HEK293 (cell line): ENCODE results near the gene PRPF6.

Source experiments
- GLI2 ChIP-seq: fragments of 450-650 bp; formaldehyde crosslinking; IDR thresholded peaks from 2 replicates; pipeline ENCODE4; 2017; ENCODE audit warnings: missing biosample characterization, missing genetic modification characterization, low read depth, borderline replicate concordance
- KLF10 ChIP-seq: fragments of 450-650 bp; IDR thresholded peaks from 2 replicates; pipeline ENCODE4 v1.5.1; 2018; ENCODE audit warnings: missing biosample characterization, mild to moderate bottlenecking, missing genetic modification characterization
- KLF16 ChIP-seq: fragments of 450-650 bp; formaldehyde crosslinking; IDR thresholded peaks from 2 replicates; pipeline ENCODE4 v1.5.1; 2017; ENCODE audit warnings: missing biosample characterization, missing genetic modification characterization
- KLF9 ChIP-seq: fragments of 450-650 bp; formaldehyde crosslinking; IDR thresholded peaks from 2 replicates; pipeline ENCODE4 v1.5.1; 2016; ENCODE audit warnings: missing biosample characterization, missing genetic modification characterization, low read depth
- PRDM10 ChIP-seq: fragments of 450-650 bp; formaldehyde crosslinking; IDR thresholded peaks from 2 replicates; pipeline ENCODE4 v1.5.1; 2016; ENCODE audit warnings: missing biosample characterization, missing genetic modification characterization
- SP3 ChIP-seq: fragments of 450-650 bp; formaldehyde crosslinking; IDR thresholded peaks from 2 replicates; pipeline ENCODE4 v1.5.1; 2016; ENCODE audit warnings: missing biosample characterization, missing genetic modification characterization
- TSHZ1 ChIP-seq: fragments of 450-650 bp; formaldehyde crosslinking; IDR thresholded peaks from 2 replicates; pipeline ENCODE4 v1.5.1; 2016; ENCODE audit warnings: missing biosample characterization, missing genetic modification characterization, borderline replicate concordance
- WT1 ChIP-seq: fragments of 450-650 bp; formaldehyde crosslinking; IDR thresholded peaks from 2 replicates; pipeline ENCODE4 v1.5.1; 2016; ENCODE audit warnings: missing biosample characterization, missing genetic modification characterization
- ZBTB6 ChIP-seq: fragments of 450-650 bp; formaldehyde crosslinking; IDR thresholded peaks from 2 replicates; pipeline ENCODE4 v1.5.1; 2017; ENCODE audit warnings: missing biosample characterization, missing genetic modification characterization
- ZNF121 ChIP-seq: fragments of 450-650 bp; formaldehyde crosslinking; IDR thresholded peaks from 2 replicates; pipeline ENCODE4 v1.5.1; 2016; ENCODE audit warnings: missing biosample characterization, missing genetic modification characterization
- ZNF138 ChIP-seq: fragments of 450-650 bp; formaldehyde crosslinking; IDR thresholded peaks from 2 replicates; pipeline ENCODE4 v1.5.1; 2016; ENCODE audit warnings: missing biosample characterization, missing genetic modification characterization, borderline replicate concordance
- ZNF18 ChIP-seq: fragments of 450-650 bp; formaldehyde crosslinking; IDR thresholded peaks from 2 replicates; pipeline ENCODE4 v1.5.1; 2016; ENCODE audit warnings: missing biosample characterization, missing genetic modification characterization
- ZNF239 ChIP-seq: fragments of 450-650 bp; formaldehyde crosslinking; IDR thresholded peaks from 2 replicates; pipeline ENCODE4 v1.5.1; 2016; ENCODE audit warnings: missing biosample characterization, missing genetic modification characterization
- ZNF248 ChIP-seq: fragments of 450-650 bp; formaldehyde crosslinking; IDR thresholded peaks from 2 replicates; pipeline ENCODE4 v1.5.1; 2017; ENCODE audit warnings: missing biosample characterization, missing genetic modification characterization
- ZNF416 ChIP-seq: fragments of 450-650 bp; formaldehyde crosslinking; IDR thresholded peaks from 2 replicates; pipeline ENCODE4 v1.5.1; 2016; ENCODE audit warnings: missing biosample characterization, missing genetic modification characterization
- ZNF610 ChIP-seq: fragments of 450-650 bp; formaldehyde crosslinking; IDR thresholded peaks from 2 replicates; pipeline ENCODE4 v1.5.1; 2016; ENCODE audit warnings: missing biosample characterization, missing genetic modification characterization, borderline replicate concordance
- ZNF629 ChIP-seq: fragments of 450-650 bp; formaldehyde crosslinking; IDR thresholded peaks from 2 replicates; pipeline ENCODE4 v1.5.1; 2017; ENCODE audit warnings: missing biosample characterization, missing genetic modification characterization
- ZNF658 ChIP-seq: fragments of 450-650 bp; formaldehyde crosslinking; IDR thresholded peaks from 2 replicates; pipeline ENCODE4; 2016; ENCODE audit warnings: missing biosample characterization, missing genetic modification characterization
- ZNF768 ChIP-seq: fragments of 450-650 bp; formaldehyde crosslinking; IDR thresholded peaks from 2 replicates; pipeline ENCODE4 v1.5.1; 2018; ENCODE audit warnings: missing biosample characterization, mild to moderate bottlenecking, missing genetic modification characterization
- ZXDB ChIP-seq: fragments of 450-650 bp; formaldehyde crosslinking; IDR thresholded peaks from 2 replicates; pipeline ENCODE4 v1.5.1; 2016; ENCODE audit warnings: missing biosample characterization, missing genetic modification characterization
- TF ChIP-seq, protein P1 (sequence below): fragments of 450-650 bp; formaldehyde crosslinking; IDR thresholded peaks from 2 replicates; pipeline ENCODE4 v1.5.0; 2017; ENCODE audit warnings: missing biosample characterization, missing genetic modification characterization, borderline replicate concordance
- TF ChIP-seq, protein P2 (sequence below): fragments of 450-650 bp; formaldehyde crosslinking; IDR thresholded peaks from 2 replicates; pipeline ENCODE4; 2016; ENCODE audit warnings: missing biosample characterization, missing genetic modification characterization
- TF ChIP-seq, protein P3 (sequence below): fragments of 450-650 bp; formaldehyde crosslinking; optimal IDR thresholded peaks from 2 replicates; pipeline ENCODE3; 2016; ENCODE audit warnings: missing biosample characterization, mild to moderate bottlenecking, missing genetic modification characterization

PRPF6 gene

GRCh38 chr20:63941282-63942081, 39.5 kb upstream of the PRPF6 start (continued):
- peak; percentile 62 for TF ChIP-seq PRDM10 (tag by site-specific recombination)
- TF ChIP-seq KLF16 (tag by site-specific recombination) = peak; percentile 93
- TF ChIP-seq ZNF121 = no peak
- no peak for TF ChIP-seq ZNF239 (tag by site-specific recombination)
- TF ChIP-seq KLF9 (tag by site-specific recombination) = peak; percentile 100
- TF ChIP-seq WT1 = 0 out of 2 replicates have a peak, but pooled peaks have one; percentile 26
- no peak for TF ChIP-seq ZNF610
- TF ChIP-seq ZNF768 (tag by site-specific recombination) = no peak
- TF ChIP-seq ZNF138 (tag by site-specific recombination) = no peak
- TF ChIP-seq, protein P1, sequence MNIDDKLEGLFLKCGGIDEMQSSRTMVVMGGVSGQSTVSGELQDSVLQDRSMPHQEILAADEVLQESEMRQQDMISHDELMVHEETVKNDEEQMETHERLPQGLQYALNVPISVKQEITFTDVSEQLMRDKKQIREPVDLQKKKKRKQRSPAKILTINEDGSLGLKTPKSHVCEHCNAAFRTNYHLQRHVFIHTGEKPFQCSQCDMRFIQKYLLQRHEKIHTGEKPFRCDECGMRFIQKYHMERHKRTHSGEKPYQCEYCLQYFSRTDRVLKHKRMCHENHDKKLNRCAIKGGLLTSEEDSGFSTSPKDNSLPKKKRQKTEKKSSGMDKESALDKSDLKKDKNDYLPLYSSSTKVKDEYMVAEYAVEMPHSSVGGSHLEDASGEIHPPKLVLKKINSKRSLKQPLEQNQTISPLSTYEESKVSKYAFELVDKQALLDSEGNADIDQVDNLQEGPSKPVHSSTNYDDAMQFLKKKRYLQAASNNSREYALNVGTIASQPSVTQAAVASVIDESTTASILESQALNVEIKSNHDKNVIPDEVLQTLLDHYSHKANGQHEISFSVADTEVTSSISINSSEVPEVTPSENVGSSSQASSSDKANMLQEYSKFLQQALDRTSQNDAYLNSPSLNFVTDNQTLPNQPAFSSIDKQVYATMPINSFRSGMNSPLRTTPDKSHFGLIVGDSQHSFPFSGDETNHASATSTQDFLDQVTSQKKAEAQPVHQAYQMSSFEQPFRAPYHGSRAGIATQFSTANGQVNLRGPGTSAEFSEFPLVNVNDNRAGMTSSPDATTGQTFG (tag by site-specific recombination) = no peak
- 0 out of 2 replicates have a peak, but pooled peaks have one; percentile 22 for TF ChIP-seq ZNF629 (tag by site-specific recombination)
- TF ChIP-seq TSHZ1 (tag by site-specific recombination) = no peak
- peak; percentile 65 for TF ChIP-seq SP3 (tag by site-specific recombination)
- TF ChIP-seq, protein P2, sequence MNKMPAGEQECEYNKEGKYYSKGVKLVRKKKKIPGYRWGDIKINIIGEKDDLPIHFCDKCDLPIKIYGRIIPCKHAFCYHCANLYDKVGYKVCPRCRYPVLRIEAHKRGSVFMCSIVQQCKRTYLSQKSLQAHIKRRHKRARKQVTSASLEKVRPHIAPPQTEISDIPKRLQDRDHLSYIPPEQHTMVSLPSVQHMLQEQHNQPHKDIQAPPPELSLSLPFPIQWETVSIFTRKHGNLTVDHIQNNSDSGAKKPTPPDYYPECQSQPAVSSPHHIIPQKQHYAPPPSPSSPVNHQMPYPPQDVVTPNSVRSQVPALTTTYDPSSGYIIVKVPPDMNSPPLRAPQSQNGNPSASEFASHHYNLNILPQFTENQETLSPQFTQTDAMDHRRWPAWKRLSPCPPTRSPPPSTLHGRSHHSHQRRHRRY = no peak
- no peak for TF ChIP-seq ZNF248 (tag by site-specific recombination)
- TF ChIP-seq ZNF416 = no peak
- no peak for TF ChIP-seq GLI2 (tag by site-specific recombination)
- TF ChIP-seq ZXDB (tag by site-specific recombination) = peak; percentile 97
- TF ChIP-seq, protein P3, sequence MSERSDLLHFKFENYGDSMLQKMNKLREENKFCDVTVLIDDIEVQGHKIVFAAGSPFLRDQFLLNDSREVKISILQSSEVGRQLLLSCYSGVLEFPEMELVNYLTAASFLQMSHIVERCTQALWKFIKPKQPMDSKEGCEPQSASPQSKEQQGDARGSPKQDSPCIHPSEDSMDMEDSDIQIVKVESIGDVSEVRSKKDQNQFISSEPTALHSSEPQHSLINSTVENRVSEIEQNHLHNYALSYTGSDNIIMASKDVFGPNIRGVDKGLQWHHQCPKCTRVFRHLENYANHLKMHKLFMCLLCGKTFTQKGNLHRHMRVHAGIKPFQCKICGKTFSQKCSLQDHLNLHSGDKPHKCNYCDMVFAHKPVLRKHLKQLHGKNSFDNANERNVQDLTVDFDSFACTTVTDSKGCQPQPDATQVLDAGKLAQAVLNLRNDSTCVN (tag by site-specific recombination) = peak; percentile 11
- no peak for TF ChIP-seq ZNF18 (tag by site-specific recombination)
- no peak for TF ChIP-seq ZBTB6
- TF ChIP-seq ZNF658 (tag by site-specific recombination) = no peak
- peak; percentile 91 for TF ChIP-seq KLF10 (tag by site-specific recombination)
